CD4-positive, alpha-beta T cell treated with Interleukin-4 for 1 hour (primary cell): ENCODE measurements around the gene MTHFD2.
"Not testable (repeated sequence)": the region's sequence is repeated elsewhere in the genome, so short reads cannot be mapped to it uniquely, and the experiment has no call there.

Source experiments
- DNase-seq, 2 donors: peaks; one replicate each; pipeline ENCODE4 v3.0.0-alpha.2; 2020 to 2022

MTHFD2 gene

DNA sequence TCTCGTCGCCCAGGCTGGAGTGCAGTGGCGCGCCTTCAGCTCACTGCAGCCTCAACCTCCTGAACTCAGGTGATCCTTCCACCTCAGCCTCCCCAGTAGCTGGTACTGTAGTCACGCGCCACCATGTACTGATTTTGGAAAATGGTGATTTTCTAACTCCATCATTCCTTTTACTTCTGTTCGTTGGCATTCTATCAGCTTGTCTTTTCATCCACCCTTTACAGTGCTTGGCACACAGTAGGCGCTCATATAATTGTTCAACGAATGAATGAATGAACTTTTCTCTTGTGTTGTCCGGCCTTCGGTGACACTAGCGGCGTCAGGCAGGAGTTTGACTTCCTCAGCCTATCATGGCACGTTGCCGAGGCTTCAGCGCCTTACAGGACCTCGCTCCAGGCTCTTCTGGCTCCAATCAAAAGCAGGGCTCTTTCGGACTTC is 373 bp upstream of the MTHFD2 start:
- DNase-seq, result no peak

DNA sequence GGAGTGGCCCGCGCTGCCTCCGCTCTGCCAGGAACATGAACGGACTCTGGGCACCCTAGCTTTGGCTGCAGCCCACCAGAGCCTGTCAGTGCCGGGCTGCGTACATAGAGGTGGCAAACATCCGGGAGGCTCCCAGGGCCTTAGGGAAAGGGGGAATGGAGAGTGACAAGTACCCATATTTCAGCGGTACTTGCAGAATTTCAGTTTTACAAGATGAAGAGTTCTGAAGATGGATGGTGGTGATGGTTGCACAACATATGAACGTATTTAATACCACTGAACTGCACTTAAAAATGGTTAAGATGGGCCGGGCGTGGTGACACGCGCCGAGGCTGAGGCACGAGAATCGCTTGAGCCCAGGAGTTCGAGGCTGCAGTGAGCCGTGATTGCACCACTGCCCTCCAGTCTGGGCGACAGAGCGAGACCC is 873 bp downstream of the MTHFD2 start:
- peak in 1 of 2 donors; percentile 21 for DNase-seq

DNA sequence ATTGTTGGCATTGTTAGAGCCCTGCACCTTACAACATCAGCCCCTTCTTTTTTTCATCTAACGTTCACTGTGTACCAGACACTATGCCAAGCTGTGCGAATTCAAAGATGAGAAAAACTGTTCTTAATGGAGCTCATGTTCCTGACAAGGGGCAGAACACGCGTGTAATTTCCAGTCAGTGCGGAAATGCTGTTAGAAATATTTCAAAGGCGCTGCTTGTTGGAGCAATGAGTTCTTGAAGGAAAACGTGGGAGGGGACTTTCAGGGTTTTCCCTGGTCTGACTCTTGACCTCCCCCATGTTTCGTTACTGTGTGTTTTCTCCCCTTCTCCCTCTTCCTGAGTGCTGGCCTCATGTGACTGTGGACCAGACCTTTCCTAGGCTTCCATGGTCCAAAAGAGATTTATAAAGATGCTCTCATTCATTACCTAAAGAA is 1.5 kb downstream of the MTHFD2 start:
- DNase-seq, result peak in 1 of 2 donors; percentile 19

DNA sequence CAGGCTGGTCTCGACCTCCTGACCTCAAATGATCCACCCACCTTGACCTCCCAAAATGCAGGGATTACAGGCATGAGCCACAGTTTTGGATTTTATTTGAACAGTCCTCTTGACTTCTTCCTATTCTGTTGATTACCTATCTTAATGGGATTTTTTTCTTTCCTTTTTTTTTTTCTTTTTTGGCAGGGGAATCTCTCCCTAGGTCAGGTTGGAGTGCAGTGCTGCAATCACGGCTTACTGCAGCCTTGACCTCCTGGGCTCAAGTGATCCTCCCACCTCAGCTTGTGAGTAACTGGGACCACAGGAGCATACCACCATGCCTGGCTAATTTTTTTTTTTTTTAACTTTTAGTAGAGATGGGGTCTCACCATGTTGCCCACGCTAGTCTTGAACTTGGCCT is 2.8 kb downstream of the MTHFD2 start:
- no peak for DNase-seq

DNA sequence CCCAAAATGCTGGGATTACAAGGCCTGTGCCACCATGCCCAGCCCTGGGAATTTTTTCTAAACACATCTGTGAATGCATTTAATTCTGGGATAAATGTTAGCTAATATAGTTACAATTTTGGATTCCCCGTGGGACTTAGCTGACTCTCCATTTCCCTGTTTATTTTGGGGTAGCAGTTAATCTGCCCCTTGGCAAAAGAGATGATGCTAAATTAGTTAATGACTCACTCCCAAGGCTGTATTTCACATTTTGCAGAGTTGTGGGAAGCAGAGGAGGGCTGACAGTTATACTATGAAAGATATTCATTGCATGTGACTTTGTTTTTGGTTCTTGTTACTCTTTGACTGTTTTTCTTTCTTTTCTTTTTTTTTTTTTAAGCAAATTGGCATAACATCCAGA is 3.2 kb downstream of the MTHFD2 start:
- DNase-seq, result no peak

DNA sequence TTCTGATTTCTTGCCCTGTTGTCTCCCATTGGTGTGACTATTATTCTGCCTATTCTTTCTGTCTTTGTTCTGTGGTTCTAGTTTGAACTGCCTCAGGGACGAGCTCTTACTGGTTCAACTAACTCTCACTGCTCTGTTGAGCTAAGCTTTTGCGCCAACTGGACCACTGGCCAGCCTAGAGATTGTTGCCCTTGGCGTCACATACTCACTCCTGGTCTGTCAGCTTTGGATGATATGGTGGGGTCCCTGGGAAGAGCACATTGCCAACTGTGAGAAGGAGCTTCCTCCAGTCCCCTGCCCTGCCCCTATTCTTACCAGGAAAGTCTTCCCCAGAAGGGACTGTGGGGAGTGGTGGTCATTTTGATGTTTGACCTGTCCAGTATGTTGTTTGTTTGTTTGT is 6.0 kb downstream of the MTHFD2 start:
- no peak for DNase-seq

DNA sequence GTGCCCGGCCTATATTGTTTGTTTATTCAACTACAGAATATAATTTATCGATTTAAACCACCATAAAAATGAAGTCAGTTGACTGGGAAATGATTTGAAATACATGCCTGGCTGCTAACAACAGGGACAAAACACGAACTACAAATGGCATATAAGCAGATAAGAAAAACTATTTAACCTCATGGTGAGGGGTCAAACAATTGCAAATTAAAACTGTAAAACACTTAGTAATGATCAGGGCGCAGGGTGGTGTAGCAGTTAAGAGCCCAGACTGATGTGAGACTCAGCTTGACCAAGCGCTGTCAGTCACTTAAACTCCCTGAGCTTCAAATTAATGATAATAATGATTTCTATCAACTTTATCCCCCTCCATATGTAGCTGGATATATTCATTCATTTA is 6.7 kb downstream of the MTHFD2 start:
- no peak for DNase-seq

DNA sequence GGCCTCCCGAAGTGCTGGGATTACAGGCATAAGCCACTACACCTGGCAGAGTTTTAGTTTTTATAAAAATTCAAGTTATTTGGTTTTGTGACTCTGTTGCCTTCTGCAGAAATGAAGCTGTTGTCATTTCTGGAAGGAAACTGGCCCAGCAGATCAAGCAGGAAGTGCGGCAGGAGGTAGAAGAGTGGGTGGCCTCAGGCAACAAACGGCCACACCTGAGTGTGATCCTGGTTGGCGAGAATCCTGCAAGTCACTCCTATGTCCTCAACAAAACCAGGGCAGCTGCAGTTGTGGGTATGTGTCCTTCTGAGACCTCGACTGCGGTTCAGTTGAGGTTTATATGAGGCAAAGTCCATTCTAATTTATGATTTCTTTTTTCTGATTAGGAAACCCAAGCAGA is 7.2 kb downstream of the MTHFD2 start:
- DNase-seq, result peak; percentile 33 to 46

DNA sequence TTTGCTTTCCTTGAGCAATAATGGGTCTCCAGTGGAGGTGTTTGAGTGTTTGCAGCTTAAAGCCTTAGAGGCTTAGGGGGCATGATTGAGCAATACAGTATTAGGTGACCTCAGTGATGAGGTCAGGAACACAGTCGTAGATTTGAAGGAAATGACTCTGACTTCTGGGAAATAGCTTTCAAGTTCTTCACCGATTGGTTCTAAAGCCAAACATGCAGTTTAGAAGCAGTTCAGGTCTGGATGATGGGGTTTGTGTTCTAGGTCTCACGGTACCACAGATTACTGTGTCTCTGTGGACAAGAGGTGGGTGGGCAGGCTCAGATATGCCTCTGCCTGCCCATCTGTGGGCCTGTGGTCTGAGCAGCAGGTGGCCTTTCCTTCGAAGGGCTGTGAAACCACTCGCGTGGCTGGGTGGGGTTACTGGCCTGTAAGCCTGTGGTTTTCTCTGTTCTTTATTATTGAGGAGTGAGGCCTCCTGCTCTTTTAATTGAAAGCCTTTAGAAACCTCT is 7.8 kb downstream of the MTHFD2 start:
- DNase-seq, result peak; percentile 54 to 76

DNA sequence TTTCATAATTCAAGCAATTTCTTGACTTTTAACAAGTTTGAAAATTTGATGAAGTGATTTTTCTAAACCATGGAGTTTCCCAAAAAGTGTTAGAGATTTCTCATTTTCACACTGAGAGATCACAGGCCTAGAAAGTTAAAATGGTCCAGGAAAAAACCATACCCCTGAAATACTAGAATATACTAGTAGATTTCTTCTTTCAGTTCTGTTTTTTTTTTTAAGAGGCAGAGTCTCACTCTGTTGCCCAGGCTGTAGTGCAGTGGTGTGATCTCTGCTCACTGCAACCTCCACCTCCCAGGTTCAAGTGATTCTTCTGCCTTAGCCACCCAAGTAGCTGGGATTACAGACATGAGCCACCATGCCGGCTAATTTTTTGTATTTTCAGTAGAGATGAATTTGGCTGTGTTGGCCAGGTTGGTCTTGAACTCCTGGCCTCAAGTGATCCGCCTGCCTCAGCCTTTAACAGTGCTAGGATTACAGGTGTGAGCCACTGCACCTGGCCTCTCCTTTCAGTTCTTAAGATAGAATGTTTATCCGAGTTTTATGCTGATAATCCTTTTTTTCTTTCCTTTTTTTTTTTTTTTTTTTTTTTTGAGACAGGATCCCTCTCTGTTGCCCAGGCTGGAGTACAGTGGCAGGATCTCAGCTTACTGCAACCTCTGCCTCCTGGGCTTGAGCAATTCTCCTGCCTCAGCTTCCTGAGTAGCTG is 14.4 kb downstream of the MTHFD2 start:
- no peak for DNase-seq

DNA sequence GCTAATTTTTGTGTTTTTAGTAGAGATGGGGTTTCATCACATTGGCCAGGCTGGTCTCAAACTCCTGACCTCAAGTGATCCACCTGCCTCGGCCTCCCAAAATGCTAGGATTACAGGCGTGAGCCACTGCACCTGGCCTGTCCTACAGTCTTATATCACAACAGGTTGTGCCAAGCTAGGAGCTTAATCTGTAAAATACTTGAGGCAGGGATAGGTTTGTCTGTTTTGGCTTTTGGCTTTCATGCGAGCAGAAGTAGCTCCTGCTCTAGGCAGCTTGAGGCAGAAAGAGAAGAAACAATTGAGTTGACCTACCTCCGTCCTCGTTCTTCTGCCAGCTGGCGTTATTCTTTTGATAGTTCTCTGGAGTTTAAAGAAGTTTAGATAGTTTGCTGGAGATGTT is 17.4 kb downstream of the MTHFD2 start:
- DNase-seq, result not testable (repeated sequence)

DNA sequence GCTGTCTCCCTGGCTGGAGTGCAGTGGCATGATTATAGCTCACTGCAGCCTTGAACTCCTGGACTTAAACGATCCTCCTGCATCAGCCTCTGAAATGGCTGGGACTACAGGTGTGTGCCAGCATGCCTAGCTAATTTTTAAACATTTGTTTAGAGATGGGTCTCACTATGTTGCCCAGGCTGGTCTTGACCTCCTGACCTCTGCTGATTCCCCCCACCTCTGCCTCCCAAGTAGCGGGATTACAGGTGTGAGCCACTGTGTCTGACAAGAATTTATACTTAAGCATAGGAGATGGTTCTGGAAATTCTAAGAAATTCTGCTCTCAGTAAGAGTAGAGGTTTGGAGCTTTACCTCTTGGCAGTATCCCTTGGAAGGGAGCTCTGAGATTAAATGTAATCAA is 18.2 kb downstream of the MTHFD2 start:
- no peak for DNase-seq

DNA sequence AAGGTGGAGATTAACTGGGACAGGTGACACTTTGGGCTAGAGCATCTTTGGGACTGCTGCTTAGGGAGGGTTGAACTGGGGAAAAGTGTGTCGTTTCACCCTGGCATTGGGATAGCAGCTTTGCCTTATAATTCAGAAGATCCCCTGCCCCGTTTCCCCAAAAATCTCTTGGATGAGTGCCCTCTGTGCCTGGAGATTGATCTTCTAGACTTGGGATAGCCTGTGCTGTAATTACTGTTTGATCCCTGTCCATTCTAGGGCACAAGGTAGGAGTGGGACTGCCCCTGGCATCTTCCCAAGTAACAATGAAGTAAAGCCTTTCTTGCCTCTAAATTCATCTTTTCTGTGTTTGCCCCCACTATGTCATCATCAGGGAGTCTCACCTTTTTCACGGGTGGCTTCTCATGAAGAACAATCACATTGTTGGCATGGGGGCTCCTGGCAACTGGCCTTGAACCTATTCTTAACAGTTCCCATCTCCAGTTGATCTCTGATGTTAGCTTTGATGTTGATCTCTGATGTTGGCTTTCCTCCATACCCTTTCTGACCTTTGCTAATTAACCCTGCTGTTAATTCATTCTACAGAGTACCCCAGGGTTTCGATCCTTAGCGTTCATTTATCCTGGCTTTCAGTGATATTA is 21.6 kb downstream of the MTHFD2 start:
- no peak for DNase-seq

DNA sequence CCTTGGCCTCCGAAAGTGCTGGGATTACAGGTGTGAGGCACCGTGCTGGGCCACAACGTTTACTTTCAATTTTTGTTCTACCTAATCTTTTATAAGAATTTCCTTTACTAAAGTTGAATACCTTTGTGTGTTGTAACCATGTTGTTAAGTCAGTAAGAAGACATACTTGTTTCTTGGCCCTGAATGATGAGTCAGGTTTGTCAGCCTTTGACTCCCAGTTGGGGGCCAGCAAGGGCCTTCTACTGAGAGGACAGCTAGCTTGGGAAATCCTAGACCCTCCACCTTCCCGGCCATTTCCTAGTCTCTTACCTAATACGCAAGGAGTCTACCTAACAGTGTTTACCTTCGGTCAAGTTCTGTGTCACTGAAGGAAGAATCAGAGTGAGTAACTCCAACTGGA is 22.7 kb downstream of the MTHFD2 start:
- DNase-seq, result no peak

DNA sequence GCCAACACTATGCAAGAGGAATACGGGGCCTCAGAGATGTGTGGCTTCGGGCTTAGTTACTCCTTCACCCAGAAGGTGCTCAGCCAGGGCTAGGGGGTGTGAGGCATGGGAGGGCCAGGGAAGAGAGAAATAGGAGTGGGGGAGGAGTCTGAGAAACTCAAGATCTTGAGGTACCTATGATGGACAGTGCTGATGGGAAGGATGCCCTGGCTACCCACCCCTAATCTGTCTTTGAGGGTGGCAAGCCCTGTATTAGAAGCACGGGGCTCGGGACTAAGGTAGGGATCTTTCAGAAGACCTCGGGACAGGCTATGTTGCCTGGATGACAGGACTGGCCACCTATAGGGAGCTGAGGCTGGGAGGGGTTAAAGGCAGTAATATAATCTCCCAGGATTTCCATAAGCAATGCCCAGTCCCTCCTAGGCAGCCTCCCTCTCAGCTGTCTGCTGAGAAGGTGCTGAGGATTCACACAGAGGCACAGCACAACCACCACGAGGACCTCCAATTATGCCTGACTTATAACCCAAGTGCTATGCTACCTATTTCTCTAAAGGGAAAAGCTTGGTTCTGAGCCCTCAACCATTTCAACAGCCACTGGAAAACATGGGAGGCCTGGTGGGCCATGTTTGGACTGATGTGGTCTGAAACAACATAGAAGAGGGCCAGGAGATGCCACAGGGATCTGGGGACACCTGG is 23.3 kb downstream of the MTHFD2 start:
- DNase-seq, result no peak

DNA sequence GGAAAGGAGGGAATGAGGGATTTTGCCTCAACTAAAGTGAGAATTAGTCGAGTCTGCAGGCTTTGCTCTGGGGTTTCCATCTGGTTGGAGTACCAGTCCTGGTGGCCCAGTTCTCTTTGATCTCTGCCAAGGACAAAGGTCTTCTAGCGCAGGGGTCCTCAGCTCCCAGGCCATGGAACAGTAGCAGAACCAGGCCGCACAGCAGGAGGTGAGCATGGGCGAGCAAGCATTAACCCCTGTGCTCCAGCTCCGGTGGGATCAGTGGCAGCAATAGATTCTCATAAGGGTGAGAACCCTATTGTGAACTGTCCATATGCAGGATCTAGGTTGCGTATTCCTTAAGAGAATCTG is 23.9 kb downstream of the MTHFD2 start:
- no peak for DNase-seq

DNA sequence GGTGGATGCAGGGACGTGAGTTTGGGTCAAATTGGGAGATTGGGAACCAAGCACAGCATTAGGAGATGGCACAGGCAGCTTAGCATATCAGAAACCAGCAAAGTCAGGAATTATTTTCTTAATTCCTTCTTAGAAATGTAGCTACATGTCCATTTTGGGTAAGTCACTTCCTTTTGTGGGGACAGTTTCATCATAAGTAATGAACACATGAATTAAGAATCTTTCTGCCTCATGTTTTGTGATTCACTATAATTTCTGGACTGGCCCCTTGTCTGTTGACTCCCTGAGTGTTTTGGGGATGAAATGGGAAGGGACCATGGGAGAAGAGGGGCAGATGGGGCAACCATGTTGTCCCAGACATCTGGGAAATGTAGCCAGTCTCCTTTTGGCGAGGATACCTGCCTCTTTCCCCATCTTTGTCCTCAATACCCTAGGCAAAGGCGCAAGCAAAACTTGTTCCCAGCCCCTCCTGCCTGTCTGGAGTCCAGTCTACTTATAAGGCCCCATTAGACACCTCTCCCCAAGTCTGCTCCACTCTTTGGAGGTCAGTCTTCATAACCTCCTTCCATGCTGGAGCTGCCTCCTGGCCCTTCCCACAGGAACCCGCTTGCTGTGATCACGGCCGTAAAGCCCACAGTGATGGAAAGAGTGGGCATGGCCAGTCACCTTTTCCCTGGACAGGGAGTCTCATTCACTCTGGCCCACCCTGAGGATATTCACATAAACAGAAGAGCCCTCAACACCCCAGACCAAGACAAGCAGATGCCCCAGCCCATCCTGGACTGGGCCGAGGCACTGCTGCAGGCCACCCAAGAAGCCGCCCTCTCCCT is 25.7 kb downstream of the MTHFD2 start:
- no peak for DNase-seq

DNA sequence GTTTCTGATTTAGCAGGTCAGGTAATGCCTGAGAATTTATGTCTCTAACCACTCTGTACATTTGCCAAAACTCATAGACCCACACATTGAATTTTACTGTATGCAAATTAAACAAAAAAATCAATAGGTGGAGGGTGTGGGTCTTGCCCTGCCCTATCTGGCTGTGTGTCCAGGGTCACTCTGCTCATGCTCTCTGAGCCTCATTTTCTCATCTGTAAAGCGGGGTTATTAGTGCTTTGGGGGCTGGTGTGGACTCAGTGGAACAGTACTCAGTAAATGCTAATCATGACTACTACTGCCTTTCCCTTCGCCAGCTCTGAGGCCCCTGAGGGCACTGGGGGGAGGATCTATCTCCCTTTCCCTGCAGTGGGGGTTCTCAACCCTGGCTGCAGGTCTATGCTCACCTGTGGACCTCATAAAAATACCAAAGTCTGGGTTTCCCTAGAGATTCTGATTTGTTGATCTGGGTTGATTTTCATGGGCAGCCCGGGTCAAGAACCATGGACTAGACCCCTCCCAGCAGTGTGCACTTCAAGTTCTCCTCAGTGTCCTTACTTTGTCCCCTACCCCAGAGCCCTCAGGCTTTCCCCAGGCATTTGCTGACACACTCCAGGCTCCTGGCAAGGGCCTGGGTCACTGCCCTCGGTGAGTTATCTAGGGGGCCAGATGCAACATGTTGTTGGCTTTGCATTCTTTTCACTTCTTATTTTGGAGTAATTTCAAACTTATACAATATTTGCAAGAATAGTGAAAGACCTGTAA is 27.5 kb downstream of the MTHFD2 start:
- no peak for DNase-seq

DNA sequence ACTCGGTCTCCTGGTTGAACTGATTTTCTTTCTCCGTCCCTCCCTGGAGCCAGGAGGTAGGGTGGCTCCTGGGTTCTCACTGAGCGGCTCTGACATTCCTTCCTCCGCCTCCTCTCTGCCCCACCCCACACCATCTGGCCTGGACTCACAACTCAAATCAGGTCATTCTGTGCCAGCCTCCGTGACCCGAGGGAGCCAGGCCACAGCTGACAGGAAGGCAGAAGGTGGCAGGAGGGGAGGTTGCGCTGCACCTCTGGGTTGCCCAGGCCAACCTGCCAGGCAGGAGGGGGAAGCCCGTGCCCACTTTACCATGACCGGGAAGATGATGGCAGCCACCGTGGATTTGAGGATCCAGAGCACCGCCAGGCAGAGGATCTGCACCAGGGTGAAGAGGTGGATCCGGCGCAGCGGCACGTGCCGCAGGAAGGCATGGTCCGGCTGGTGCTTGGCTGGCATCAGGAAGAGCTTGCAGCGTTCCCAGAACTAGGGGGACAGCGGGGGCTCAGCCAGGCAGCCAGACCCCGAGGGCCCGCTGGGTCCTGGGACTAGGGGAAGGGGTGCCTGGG is 28.3 kb downstream of the MTHFD2 start:
- DNase-seq, result no peak

DNA sequence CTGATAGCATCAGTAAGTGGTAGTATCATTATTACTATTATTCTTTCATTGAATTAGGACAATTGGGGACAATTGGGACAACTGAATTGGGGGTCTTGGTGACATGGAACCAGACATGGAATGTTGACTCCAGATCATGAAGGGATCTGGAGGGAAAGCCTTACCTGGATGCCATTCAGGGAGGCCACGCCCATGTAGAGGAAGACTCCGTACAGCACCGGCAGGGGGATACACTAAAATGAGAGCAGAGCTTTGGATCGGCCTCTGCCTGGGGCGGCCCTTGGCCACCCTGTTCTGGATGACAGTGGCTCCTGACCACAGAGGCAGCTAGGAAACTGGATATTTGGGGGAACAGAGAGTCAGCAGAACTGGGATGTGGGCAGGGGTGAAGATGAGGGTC is 29.2 kb downstream of the MTHFD2 start:
- DNase-seq, result no peak

DNA sequence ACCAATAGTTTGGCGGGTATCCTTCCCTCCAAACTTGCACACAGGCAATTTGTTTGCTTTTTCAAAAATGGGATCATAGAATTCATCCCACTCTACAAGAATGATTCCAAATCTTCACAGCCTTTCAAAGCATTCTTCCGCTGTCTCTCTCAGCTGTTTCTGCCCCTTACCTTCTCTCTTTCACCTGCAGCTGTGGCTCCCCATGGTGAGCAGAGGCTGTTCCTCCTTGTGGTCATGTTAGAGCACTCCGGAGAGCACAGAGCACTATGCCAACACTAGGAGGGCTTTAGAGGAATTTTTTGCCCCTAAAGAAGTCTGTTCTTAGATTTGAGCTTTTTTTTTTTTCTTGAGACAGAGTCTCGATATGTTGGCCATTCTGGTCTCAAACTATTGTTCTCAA is 30.4 kb downstream of the MTHFD2 start:
- no peak for DNase-seq

DNA sequence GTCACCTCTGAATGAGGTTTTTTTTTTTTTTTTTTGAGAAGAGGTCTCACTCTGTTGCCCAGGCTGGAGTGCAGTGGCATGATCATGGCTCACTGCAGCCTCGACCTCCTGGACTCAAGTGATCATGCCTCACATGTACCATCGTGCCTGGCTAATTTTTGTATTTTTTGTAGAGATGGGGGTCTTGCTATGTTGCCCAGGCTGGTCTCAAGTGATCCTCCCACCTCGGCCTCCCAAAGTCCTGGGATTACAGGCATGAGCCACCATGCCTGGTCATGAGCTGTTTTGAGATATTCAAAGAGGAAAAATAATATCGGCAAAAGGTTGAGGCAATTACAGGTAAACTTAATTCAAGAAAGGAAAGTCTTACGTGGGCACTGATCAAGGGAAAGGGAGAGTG is 31.4 kb downstream of the MTHFD2 start:
- DNase-seq, result not testable (repeated sequence)
